ENCODE data around the gene ZSCAN31.

GRCh38 chr6:28280595-28281287 is 55.2 kb downstream of the ZSCAN31 start:
- TF ChIP-seq ESRRA (IDR thresholded peaks at IDR 0.05; ENCODE audit: low read length) (no peak), EP300 (IDR thresholded peaks at IDR 0.05; ENCODE audit: borderline replicate concordance in 1 of 2, control insufficient read depth in 1 of 2, low read depth in 2 of 2, low read length in 2 of 2) (no peak), HDGF (IDR thresholded peaks at IDR 0.05) (no peak), CTCF (IDR thresholded peaks at IDR 0.05 in 2 of 3, conservative IDR thresholded peaks at IDR 0.05 in 1 of 3; ENCODE audit: control insufficient read depth in 2 of 3, extremely low read depth in 1 of 3, insufficient read depth in 1 of 3, low read depth in 3 of 3, low read length in 3 of 3) (no peak)

Data from GM12878 (cell line).